HG02588 (cell line): ENCODE results near the gene EIF3C.
"Not testable (repeated sequence)": the region's sequence is repeated elsewhere in the genome, so short reads cannot be mapped to it uniquely, and the experiment has no call there.

ENCODE experiments used
- ATAC-seq: cut with Tn5 transposase; IDR thresholded peaks from one replicate; pipeline ENCODE4 v1.9.1; 2021; ENCODE audit warnings: mild to moderate bottlenecking, moderate library complexity; ENCODE audit not compliant: unreplicated experiment

Gene EIF3C

GRCh38 chr16:28749997-28750465, 38.8 kb downstream of the EIF3C start:
- ATAC-seq, result peak; percentile 97

DNA sequence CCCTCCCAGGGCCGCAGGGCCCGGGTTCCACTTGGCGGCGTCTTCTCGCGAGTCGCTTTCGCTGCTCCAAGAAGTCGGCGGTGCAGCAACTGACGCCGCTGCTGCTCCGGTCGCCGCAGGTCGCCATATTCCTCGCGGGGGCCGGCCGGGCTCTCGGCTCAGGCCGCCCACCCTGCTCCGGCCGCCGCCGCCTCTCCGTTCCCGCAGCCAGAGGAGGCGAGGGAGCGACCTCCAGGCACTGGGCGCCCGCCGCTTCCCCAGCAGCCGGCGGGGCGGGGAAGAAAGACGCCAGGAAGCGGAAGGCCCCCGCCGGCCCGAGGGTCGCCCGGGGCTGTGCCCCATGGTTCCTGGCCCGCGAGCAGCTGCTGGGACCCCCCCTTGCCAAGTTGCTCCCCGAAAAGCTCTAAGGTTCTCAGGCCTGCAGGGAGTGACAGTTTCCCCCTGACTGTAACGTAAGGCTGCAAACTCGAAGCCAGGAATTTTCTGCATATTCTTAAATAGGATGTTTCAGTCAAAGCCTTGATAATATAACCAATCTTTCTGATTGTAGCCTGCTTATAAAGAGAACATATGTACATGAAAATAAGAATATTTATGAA, 39.3 kb downstream of the EIF3C start:
- ATAC-seq, result peak; percentile 39

DNA sequence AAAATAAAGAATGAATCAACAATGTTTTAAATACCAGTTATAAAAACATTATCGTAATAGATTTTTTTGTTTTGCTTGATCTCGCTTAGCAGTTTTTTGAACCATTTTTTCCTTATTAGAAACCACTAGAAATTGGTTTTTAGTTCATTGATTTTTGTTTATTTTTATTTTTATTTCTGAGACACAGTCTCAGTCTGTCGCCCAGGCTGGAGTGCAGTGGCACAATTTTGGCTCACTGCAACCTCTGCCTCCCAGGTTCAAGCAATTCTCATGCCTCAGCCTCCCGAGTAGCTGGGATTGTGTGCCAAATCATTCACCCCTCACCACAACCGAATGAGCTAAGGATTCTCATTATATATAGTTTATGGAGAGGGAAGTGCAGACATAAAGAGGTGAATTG, 40.2 kb downstream of the EIF3C start, which contains the start of gene NPIPB9:
NPIPB9 (plus strand) TSS at position 301 of the 400 bp plus-strand sequence.
- ATAC-seq, result not testable (repeated sequence)

- ATAC-seq, result not testable (repeated sequence)
These were observed 70.4 kb downstream of the EIF3C start for GRCh38 chr16:28781697-28782096.

DNA sequence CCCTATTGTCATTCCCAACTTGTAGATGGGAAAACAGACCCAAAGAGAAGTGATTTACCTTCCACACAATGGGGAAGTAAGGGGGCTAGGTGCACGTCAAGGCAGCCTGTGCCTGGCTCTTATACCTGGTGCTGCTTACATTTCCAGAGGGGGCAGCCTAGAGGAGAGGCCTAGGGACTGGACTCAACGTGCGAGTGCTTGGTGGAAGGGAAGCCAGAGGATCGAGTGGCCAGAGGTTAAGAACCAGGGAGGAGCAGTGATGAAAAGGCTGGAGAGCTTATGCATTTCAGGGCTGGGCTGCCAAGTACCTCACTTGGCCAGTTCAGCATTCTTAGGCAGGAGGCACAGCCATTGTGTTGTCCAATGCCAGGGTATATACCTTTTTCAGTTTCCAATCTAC, 71.1 kb downstream of the EIF3C start:
- ATAC-seq, result not testable (repeated sequence)
